GM12865 (cell line): ENCODE data around the gene L3MBTL3.
"Not testable (repeated sequence)": the region's sequence is repeated elsewhere in the genome, so short reads cannot be mapped to it uniquely, and the experiment has no call there.

Experiments
- DNase-seq: peaks from one replicate; pipeline ENCODE4 v3.0.0; 2010; ENCODE audit warnings: low read depth
- H3K4me3 ChIP-seq: 2 replicates; pipeline ENCODE4 v1.5.1; 2011; ENCODE audit warnings: mild to moderate bottlenecking, low read depth, low read length, control low read depth
- TF ChIP-seq, protein P1 (sequence below): IDR thresholded peaks from 2 replicates; pipeline ENCODE4 v1.5.1; 2011; ENCODE audit warnings: low read length, control low read depth, low read depth, inconsistent platforms; ENCODE audit not compliant: insufficient read depth; ENCODE audit errors: missing control alignments

The L3MBTL3 gene

DNA sequence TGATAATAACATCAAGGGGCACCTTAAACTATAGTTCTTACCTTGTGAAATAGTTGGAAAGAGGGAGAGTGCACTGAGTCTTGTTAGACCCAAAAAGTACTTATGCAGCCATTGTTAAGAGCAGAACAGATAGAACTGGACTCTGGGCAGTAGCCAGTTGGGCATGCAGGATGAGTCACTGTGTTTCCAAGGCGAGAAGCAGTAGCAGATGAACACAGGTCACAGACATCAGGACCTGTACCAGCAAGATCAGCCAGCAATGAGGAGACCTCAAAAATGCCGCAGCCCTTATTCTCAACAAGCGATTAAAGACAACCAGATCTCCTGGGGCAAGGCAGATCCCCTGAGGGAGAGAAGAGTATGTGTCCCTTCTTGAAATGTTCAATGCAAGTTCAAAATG, 125.3 kb downstream of the L3MBTL3 start:
- no peak for DNase-seq
- no peak overlapping the region for H3K4me3 ChIP-seq
- TF ChIP-seq, protein P1, sequence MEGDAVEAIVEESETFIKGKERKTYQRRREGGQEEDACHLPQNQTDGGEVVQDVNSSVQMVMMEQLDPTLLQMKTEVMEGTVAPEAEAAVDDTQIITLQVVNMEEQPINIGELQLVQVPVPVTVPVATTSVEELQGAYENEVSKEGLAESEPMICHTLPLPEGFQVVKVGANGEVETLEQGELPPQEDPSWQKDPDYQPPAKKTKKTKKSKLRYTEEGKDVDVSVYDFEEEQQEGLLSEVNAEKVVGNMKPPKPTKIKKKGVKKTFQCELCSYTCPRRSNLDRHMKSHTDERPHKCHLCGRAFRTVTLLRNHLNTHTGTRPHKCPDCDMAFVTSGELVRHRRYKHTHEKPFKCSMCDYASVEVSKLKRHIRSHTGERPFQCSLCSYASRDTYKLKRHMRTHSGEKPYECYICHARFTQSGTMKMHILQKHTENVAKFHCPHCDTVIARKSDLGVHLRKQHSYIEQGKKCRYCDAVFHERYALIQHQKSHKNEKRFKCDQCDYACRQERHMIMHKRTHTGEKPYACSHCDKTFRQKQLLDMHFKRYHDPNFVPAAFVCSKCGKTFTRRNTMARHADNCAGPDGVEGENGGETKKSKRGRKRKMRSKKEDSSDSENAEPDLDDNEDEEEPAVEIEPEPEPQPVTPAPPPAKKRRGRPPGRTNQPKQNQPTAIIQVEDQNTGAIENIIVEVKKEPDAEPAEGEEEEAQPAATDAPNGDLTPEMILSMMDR, result no peak

DNA sequence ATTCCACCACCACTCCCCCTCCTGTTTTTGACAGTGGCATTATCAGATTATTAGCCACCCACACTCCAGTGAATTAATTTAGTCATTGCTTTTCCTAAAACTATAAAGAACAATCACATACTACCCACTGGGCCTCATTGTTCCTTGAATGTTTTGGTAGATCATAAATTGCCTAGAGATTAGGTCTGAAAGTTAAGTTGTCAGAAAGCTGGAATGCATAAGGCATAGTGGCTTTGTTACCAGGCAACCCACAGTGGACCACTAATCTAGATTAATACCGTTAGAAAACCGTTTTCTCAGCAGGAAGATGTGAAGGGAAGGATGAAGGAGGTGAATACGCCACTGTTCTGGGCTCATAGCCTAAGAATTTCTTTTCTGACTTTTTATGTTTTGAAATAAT, 128.7 kb downstream of the L3MBTL3 start:
- TF ChIP-seq, protein P1, result no peak
- no peak overlapping the region for H3K4me3 ChIP-seq
- DNase-seq, result no peak

DNA sequence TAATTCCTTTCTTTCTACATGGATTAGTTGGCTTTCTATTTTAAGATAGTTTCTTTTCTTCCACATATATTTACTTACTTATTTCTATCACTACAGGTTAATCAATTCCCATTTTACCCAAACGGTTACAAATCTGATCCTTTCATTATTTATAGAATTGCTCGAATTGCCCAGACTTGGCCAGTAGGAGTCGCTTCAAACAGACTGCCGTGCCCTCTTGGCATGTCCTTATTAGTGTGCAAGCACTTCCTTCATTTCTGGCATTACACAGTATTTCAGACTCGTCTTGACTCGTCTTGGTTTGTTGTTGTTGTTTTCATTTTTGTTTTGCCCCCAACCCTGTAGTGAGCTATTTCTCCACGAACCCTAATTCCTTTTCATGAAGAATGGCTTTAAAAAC, 129.8 kb downstream of the L3MBTL3 start:
- DNase-seq, result no peak
- H3K4me3 ChIP-seq, result no peak overlapping the region
- TF ChIP-seq, protein P1, result no peak

DNA sequence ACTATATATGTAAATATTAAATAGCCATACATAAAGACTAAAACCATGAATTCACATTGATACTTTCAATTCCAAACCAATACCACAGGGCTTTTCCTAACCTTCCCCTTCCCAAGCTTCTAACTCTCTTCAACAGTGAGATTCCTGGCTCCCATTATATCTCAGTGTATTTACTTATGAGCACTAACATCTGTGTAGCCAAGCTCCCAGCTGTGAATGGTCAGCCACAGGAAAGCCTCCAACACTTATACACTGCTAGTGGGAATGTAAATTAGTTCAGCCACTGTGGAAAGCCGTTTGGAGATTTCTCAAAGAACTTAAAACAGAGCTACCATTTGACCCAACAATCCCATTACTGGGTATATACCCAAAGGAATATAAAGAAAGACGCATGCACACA, 130.6 kb downstream of the L3MBTL3 start:
- not testable (repeated sequence) for DNase-seq, H3K4me3 ChIP-seq

DNA sequence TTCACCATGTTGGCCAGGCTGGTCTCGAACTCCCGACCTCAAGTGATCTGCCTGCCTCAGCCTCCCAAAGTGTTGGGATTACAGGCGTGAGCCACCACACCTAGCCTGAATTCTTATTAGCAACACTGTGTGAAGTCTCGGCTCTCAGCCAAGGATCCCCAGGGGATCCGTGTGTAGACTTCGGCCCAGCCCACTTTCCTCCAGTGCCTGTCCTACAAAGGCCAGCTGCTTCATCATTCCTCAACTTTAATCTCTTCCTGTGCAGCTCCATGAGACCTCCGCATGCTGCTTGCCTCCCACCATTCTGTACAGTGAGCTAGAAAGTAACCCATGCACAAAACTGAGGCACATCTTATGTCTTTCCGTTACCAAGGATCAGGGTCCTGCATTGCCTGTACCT, 132.5 kb downstream of the L3MBTL3 start:
- TF ChIP-seq, protein P1, result no peak

DNA sequence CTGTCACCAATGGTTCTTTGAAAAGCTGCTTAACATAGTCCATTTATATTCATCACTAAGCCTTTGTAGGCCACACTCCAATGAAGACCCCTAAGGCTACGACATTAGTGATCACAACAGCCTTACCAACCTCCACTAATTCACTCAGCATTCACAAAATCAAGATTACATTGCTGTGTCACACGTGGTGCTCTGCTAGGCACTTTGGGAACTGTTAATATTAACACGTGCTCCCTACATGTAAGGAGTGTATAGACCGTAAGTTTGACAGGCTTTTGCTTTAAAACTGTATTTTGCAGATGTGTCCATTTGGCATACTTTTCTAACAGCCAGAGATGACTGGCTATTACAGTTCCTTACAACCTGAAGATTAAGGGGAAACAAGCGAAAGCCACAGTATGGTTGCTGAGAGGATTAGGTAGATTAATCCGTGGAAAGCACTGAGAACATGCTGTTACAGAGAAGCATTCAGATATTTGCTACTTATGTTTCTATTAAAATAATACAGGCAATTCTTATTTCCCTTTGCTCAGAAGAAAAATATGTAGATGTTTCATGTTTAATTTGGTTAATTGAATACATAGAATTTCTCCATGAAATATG, 134.6 kb downstream of the L3MBTL3 start:
- no peak for DNase-seq
- TF ChIP-seq, protein P1, result no peak
- H3K4me3 ChIP-seq, result no peak overlapping the region

More for the DNA sequence above, 132.5 kb downstream of the L3MBTL3 start:
- no peak for DNase-seq
- H3K4me3 ChIP-seq, result no peak overlapping the region

DNA sequence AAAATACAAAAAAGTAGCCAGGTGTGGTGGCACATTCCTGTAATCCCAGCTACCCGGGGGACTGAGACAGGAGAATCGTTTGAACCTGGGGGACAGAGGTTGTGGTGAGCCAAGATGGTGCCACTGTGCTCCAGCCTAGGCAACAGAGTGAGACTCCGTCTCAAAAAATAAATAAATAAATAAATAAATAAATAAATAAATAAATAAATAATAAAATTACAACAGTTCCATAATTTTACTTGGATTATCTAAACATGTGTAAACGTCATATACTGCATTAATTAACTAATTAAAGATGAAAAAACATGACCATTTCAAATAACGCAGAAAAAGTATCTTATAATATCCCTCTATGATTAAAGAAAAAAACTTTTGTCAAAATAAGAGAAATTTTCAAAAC, 138.5 kb downstream of the L3MBTL3 start:
- no peak for DNase-seq
- TF ChIP-seq, protein P1, result no peak
- H3K4me3 ChIP-seq, result no peak overlapping the region

DNA sequence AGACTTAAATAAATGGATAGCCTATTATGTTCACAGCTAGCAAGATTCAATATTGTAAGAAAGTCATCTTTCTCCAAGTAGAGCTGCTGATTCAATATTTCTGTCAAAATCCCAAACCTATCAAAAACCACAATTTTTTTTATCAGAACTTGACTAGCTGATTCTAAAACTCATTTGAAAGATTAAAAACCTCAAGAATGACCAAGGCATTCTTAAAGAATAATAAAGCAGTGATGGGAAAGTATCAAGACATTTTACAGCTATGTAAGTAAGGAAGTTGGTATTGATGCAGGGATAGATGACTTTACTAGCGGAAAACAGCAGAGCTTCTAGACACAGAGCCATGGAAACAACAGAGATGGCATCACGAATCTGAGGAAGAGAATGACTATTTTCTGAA, 139.7 kb downstream of the L3MBTL3 start:
- TF ChIP-seq, protein P1, result no peak
- no peak overlapping the region for H3K4me3 ChIP-seq
- no peak for DNase-seq
